GM10266 (cell line): ENCODE measurements around the gene MNX1.

Source experiments
- DNase-seq: peaks from one replicate; pipeline ENCODE4 v3.0.0; 2012; ENCODE audit errors: extremely low spot score
- TF ChIP-seq, protein P1 (sequence below): IDR thresholded peaks from 2 replicates; pipeline ENCODE4 v1.5.1; 2012; ENCODE audit warnings: mild to moderate bottlenecking, low read depth; ENCODE audit not compliant: control insufficient read depth, insufficient read depth; ENCODE audit errors: missing control alignments

The MNX1 gene

DNA sequence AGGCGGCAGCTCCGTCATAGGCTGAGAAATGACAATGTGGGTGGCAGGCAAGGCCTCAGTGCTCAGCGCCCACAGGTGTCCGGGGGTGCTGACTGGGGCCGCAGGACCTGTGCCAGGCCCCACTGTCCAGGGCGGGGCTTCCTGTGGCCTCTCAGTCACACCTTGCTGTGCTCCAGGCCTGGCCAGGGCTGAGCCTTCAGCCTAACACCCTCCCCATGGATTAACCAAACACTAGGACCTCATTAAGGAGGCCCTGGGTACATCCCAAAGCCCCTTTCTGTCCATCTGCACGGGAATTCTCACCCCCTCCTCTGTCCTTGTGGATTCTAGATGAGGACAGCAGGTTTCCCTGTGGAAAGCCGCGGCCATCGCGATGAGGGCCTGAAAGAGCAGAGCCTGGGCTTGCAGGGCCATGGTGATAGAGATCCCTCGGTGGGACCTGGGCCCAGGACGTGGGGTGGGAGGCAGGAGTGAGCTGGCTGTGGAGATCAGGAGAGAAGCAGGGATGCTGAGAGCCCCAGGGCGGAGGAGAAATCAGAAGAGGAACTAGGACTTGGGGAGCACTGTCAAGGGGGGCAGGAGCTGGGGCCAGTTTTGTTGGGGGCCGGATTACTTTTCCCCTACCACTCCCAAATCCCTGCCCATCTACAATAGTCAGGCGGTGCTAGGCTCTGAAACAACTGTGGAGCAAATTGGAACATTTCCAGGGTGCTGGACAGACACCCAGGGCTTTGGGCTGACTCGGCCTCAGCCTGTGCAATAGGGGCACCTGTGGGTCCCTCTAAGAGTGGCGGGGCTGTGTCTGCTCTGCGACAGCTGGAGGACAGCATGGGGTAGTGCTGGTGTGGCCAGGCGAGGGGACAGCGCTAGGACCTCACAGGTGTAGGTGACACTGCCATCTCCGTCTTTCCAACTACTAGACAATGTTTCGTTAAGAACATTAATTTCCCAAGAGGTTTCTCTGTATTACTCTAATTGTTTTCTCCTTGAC lies 23.3 kb upstream of the MNX1 start:
- DNase-seq, result no peak
- TF ChIP-seq, protein P1, sequence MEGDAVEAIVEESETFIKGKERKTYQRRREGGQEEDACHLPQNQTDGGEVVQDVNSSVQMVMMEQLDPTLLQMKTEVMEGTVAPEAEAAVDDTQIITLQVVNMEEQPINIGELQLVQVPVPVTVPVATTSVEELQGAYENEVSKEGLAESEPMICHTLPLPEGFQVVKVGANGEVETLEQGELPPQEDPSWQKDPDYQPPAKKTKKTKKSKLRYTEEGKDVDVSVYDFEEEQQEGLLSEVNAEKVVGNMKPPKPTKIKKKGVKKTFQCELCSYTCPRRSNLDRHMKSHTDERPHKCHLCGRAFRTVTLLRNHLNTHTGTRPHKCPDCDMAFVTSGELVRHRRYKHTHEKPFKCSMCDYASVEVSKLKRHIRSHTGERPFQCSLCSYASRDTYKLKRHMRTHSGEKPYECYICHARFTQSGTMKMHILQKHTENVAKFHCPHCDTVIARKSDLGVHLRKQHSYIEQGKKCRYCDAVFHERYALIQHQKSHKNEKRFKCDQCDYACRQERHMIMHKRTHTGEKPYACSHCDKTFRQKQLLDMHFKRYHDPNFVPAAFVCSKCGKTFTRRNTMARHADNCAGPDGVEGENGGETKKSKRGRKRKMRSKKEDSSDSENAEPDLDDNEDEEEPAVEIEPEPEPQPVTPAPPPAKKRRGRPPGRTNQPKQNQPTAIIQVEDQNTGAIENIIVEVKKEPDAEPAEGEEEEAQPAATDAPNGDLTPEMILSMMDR, result no peak

DNA sequence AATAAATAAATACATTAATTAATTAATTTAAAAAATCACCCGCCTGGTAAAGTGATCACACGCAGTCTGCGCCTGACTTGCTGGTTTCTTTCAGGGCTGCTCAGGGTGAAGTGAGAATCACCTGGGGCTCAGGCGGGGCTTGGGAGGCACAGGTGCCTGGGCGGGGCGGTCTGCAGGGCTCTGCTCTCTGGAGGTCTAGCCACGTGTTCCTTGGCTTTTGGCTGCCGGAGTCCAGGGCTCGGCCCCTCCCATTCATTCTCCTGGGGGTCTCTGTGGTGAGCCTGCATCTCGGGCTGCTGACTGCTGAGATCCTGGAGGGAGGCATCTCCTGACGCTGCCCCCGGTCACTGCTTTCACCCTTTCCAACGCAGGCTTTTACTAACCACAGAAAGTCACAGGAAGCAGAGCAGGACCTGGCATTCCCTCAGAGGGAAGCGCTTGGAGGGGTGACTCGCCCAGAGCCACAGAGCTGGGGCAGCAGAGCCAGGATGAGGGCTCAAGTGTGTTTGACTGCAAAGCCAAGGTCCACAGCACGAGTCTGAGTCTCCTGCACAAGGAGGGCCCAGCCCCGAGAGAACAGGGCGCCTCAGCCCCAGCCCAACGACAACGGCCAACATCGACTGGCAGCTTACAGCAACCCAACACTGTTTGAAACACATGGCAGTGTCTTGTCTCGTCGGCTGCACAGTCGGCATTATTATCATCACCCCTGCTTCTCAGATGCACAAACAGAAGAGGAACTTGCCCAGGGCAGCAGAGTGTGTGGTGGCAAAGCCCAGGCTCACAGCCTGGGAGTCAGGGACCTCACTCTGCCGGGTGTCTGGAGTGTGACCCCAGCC lies 22.4 kb upstream of the MNX1 start:
- no peak for DNase-seq
- TF ChIP-seq, protein P1, result no peak

GRCh38 chr7:157032128-157032527 lies 21.7 kb upstream of the MNX1 start:
- TF ChIP-seq, protein P1, result no peak
- no peak for DNase-seq

DNA sequence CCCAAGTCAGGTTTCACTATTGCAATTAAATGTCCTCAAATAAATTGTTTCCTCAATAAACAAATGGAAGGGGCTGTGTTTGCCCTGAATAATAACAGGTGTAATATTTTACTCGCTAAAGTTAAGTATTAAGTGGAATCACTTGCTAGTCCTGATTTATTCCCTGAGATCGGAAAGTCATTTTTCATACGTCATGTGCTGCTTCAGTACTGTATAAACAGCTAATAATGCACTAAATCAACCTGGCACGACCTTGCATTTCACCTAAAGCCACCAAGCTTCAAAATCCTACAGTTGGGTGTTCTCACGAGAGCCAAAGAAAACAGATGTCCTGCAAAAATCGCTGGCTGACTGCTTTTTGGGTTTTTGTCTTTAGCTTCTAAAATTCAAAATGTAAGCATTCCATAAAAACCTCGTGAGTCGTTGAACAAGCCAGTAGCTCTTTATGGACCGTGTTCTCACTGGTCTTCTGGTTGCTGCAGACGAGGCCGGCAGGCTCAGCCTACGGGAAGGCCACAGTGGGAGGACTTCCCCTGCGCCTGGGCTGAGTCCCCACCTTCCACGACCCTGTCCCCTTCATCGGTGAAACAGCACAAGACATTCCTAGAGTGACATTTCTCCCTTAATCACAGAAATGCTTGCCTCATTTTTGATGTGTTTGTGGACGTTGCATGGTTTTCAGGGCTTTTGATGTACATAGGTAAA lies 17.9 kb upstream of the MNX1 start:
- TF ChIP-seq, protein P1, result no peak
- DNase-seq, result no peak

GRCh38 chr7:157027568-157028198 lies 17.2 kb upstream of the MNX1 start:
- DNase-seq, result no peak
- TF ChIP-seq, protein P1, result no peak

- TF ChIP-seq, protein P1, result no peak
- DNase-seq, result no peak
These were observed 14.3 kb upstream of the MNX1 start for GRCh38 chr7:157024716-157025115.
